Liver (tissue), 9 donors: Measurements from ENCODE around the gene FCRL5. TPM values are rescaled to one million over a fixed set of nuclear protein-coding genes. Genes with fewer than 3 reads are reported as not detected.

Source experiments
- DNase-seq: peaks from one replicate; pipeline ENCODE4 v3.0.0-alpha.2; 2017; ENCODE audit warnings: low spot score
- H3K27ac ChIP-seq, 2 donors: one replicate each; pipeline ENCODE4 v1.7.0; 2013; ENCODE audit warnings: inconsistent platforms in 2 of 2, low read length in 2 of 2, control low read depth in 1 of 2, low read depth in 1 of 2, mild to moderate bottlenecking in 1 of 2
- H3K27me3 ChIP-seq, 4 donors: one replicate each; pipeline versions ENCODE4 v1.6.1 to v1.7.0; 2013; ENCODE audit warnings: low read length in 3 of 4, inconsistent platforms in 1 of 4, mild to moderate bottlenecking in 1 of 4, moderate library complexity in 1 of 4; ENCODE audit not compliant: control insufficient read depth in 4 of 4, insufficient read depth in 4 of 4
- H3K36me3 ChIP-seq, 4 donors: one replicate each; pipeline versions ENCODE4 v1.6.1 to v1.7.0; 2013; ENCODE audit warnings: low read length in 3 of 4, mild to moderate bottlenecking in 3 of 4, low read depth in 1 of 4, moderate library complexity in 1 of 4; ENCODE audit not compliant: control insufficient read depth in 4 of 4, insufficient read depth in 3 of 4
- H3K4me1 ChIP-seq, 4 donors: one replicate each; pipeline versions ENCODE4 v1.6.1 to v1.7.0; 2013; ENCODE audit warnings: low read length in 3 of 4, mild to moderate bottlenecking in 3 of 4, moderate library complexity in 1 of 4; ENCODE audit not compliant: control insufficient read depth in 4 of 4, insufficient read depth in 4 of 4
- H3K4me3 ChIP-seq, 3 donors: one replicate each; pipeline versions ENCODE4 v1.6.1 to v1.7.0; 2013; ENCODE audit warnings: low read length in 3 of 3, control low read depth in 1 of 3, low read depth in 1 of 3, mild to moderate bottlenecking in 1 of 3
- H3K9ac ChIP-seq, 2 donors: one replicate each; pipeline ENCODE4 v1.7.0; 2013; ENCODE audit warnings: low read length in 2 of 2, mild to moderate bottlenecking in 2 of 2, moderate library complexity in 2 of 2, control low read depth in 1 of 2, low read depth in 1 of 2
- H3K9me3 ChIP-seq, 4 donors: one replicate each; pipeline versions ENCODE4 v1.6.1 to v1.7.0; 2013; ENCODE audit warnings: low read length in 3 of 4; ENCODE audit not compliant: control insufficient read depth in 4 of 4
- EGR1 ChIP-seq, 2 donors: IDR thresholded peaks; 2 replicates each; pipeline ENCODE4 v1.6.1; 2016 to 2018; ENCODE audit warnings: antibody characterized with exemption in 2 of 2, low read depth in 2 of 2
- FOXA1 ChIP-seq: IDR thresholded peaks from 2 replicates; pipeline ENCODE4 v1.6.1; 2016; ENCODE audit warnings: antibody characterized with exemption
- FOXA2 ChIP-seq: IDR thresholded peaks from 2 replicates; pipeline ENCODE4 v1.6.1; 2016; ENCODE audit warnings: antibody characterized with exemption
- GABPA ChIP-seq, 2 donors: IDR thresholded peaks in 1 of 2; conservative IDR thresholded peaks in 1 of 2; 2 replicates each; pipeline ENCODE4 v1.6.1; 2016; ENCODE audit warnings: antibody characterized with exemption in 2 of 2, mild to moderate bottlenecking in 1 of 2, moderate library complexity in 1 of 2
- HNF4A ChIP-seq, 2 donors: conservative IDR thresholded peaks; 2 replicates each; pipeline ENCODE4 v1.6.1; 2016; ENCODE audit warnings: antibody characterized with exemption in 2 of 2, mild to moderate bottlenecking in 2 of 2
- HNF4G ChIP-seq: IDR thresholded peaks from 2 replicates; pipeline ENCODE4 v1.6.1; 2016; ENCODE audit warnings: antibody characterized with exemption
- JUND ChIP-seq, 2 donors: IDR thresholded peaks; 2 replicates each; pipeline ENCODE4 v1.6.1; 2016; ENCODE audit warnings: antibody characterized with exemption in 2 of 2
- NR2F2 ChIP-seq: IDR thresholded peaks from 2 replicates; pipeline ENCODE4 v1.6.1; 2016; ENCODE audit warnings: antibody characterized with exemption
- RAD21 ChIP-seq, 2 donors: IDR thresholded peaks; 2 replicates each; pipeline ENCODE4 v1.6.1; 2016; ENCODE audit warnings: antibody characterized with exemption in 2 of 2, mild to moderate bottlenecking in 2 of 2
- RXRA ChIP-seq, 2 donors: IDR thresholded peaks; 2 replicates each; pipeline ENCODE4 v1.6.1; 2017 to 2018; ENCODE audit warnings: antibody characterized with exemption in 2 of 2, mild to moderate bottlenecking in 1 of 2
- SP1 ChIP-seq: IDR thresholded peaks from 2 replicates; pipeline ENCODE4 v1.6.1; 2018; ENCODE audit warnings: antibody characterized with exemption, mild to moderate bottlenecking
- TAF1 ChIP-seq: conservative IDR thresholded peaks from 2 replicates; pipeline ENCODE4 v1.6.1; 2016; ENCODE audit warnings: antibody characterized with exemption, mild to moderate bottlenecking
- YY1 ChIP-seq: IDR thresholded peaks from 2 replicates; pipeline ENCODE4 v1.6.1; 2016; ENCODE audit warnings: antibody characterized with exemption, mild to moderate bottlenecking
- WGBS: extraction: QIAGEN DNeasy Blood & Tissue Kit; methylation state at CpG from one replicate; pipeline ENCODE4 v1.1.7; 2013; 5-methylcytosine and 5-hydroxymethylcytosine counted together
- polyA plus RNA-seq, 2 donors: library from polyadenylated mRNA; stranded (reverse) in 1 of 2; unstranded in 1 of 2; fragments of 200-250 nt in 1 of 2; fragments of >200 nt in 1 of 2; fragmentation: Nextera tagmentation in 1 of 2; extraction: Ambion mirVana in 1 of 2; gene quantifications; one replicate each; pipeline versions ENCODE4 v1.2.1 to v1.2.3, GENCODE V29; 2013 to 2015
- total RNA-seq, 2 donors: library from RNA; depleted of rRNA; stranded (reverse); fragments of >200 nt; gene quantifications; one replicate each; pipeline ENCODE4 v1.2.3, GENCODE V29; 2014
- TF ChIP-seq, protein P1 (sequence below): fragments of 150-350 bp; IDR thresholded peaks from 2 replicates; pipeline ENCODE4 v1.5.1; 2017; ENCODE audit warnings: improper control_type of control experiment, low read depth, low read length; ENCODE audit not compliant: missing input control
- TF ChIP-seq, protein P2 (sequence below): IDR thresholded peaks from 2 replicates; pipeline ENCODE4 v1.6.1; 2016; ENCODE audit warnings: antibody characterized with exemption
- TF ChIP-seq, protein P3 (sequence below): IDR thresholded peaks from 2 replicates; pipeline ENCODE4 v1.6.1; 2016; ENCODE audit warnings: antibody characterized with exemption
- TF ChIP-seq, protein P4 (sequence below): IDR thresholded peaks from 2 replicates; pipeline ENCODE4 v1.6.1; 2016; ENCODE audit warnings: antibody characterized with exemption
- TF ChIP-seq, protein P5 (sequence below): IDR thresholded peaks from 2 replicates; pipeline ENCODE4 v1.6.1; 2016; ENCODE audit warnings: antibody characterized with exemption, mild to moderate bottlenecking
- donor health status: healthy.
- donor health status: healthy.
- donor health status: healthy.
- donor health status: healthy.
- donor health status: healthy.

The FCRL5 gene
- total and polyA plus RNA-seq, 4 donors: 0.10 to 0.72 (median 0.52) TPM

DNA sequence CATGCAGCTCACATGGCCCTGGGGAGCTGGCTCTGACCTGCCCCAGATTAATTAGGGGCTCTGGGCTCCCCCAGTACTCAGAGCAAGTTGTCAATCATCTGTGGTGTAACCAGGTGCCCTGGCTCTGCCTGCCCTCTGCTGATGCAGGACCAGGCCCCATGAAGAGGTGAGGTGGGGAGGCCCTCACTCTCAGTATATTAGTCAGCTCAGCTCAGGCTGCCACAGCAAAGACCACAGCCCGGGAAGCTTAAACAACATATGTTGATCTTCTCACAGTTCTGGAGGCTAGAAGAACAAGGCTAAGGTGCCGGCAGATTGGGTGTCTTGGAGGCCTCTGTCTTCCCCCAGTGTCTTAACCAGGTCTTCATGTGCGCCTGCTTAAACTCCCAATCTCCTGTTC, 66.5 kb downstream of the FCRL5 start:
- WGBS: 91% methylated on average over 3 of the region's 3 CpGs
- TF ChIP-seq, protein P1, sequence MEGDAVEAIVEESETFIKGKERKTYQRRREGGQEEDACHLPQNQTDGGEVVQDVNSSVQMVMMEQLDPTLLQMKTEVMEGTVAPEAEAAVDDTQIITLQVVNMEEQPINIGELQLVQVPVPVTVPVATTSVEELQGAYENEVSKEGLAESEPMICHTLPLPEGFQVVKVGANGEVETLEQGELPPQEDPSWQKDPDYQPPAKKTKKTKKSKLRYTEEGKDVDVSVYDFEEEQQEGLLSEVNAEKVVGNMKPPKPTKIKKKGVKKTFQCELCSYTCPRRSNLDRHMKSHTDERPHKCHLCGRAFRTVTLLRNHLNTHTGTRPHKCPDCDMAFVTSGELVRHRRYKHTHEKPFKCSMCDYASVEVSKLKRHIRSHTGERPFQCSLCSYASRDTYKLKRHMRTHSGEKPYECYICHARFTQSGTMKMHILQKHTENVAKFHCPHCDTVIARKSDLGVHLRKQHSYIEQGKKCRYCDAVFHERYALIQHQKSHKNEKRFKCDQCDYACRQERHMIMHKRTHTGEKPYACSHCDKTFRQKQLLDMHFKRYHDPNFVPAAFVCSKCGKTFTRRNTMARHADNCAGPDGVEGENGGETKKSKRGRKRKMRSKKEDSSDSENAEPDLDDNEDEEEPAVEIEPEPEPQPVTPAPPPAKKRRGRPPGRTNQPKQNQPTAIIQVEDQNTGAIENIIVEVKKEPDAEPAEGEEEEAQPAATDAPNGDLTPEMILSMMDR: no peak
- TF ChIP-seq RXRA (IDR thresholded peaks at IDR 0.05) (no peak), EGR1 (IDR thresholded peaks at IDR 0.05; ENCODE audit: low read depth in 2 of 2) (no peak), FOXA2 (no peak), YY1 (no peak), GABPA (IDR thresholded peaks at IDR 0.05 in 1 of 2, conservative IDR thresholded peaks at IDR 0.05 in 1 of 2) (no peak), HNF4A (conservative IDR thresholded peaks at IDR 0.05) (no peak), HNF4G (no peak), RAD21 (IDR thresholded peaks at IDR 0.05) (no peak), NR2F2 (no peak), JUND (IDR thresholded peaks at IDR 0.05) (no peak)
- TF ChIP-seq, protein P2, sequence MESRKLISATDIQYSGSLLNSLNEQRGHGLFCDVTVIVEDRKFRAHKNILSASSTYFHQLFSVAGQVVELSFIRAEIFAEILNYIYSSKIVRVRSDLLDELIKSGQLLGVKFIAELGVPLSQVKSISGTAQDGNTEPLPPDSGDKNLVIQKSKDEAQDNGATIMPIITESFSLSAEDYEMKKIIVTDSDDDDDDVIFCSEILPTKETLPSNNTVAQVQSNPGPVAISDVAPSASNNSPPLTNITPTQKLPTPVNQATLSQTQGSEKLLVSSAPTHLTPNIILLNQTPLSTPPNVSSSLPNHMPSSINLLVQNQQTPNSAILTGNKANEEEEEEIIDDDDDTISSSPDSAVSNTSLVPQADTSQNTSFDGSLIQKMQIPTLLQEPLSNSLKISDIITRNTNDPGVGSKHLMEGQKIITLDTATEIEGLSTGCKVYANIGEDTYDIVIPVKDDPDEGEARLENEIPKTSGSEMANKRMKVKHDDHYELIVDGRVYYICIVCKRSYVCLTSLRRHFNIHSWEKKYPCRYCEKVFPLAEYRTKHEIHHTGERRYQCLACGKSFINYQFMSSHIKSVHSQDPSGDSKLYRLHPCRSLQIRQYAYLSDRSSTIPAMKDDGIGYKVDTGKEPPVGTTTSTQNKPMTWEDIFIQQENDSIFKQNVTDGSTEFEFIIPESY: no peak
- TF ChIP-seq, protein P3, sequence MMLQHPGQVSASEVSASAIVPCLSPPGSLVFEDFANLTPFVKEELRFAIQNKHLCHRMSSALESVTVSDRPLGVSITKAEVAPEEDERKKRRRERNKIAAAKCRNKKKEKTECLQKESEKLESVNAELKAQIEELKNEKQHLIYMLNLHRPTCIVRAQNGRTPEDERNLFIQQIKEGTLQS: no peak

DNA sequence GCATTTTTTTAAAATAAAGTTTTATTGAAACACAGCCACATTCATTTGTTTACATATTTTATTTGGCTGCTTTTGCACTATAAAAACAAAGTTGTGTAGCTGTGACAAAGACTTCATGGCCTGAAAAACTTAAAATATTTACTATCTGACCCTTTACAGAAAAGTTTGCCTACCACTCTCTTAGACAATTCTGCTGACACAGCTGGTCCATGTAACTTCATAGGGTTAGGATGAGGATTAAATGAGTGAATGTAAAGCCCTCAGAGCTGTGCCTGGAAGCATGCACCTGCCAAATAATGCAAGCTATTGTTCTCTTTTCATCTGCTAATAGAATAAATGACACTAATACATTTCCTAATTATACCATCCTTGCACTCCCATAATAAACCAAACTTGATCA, 67.7 kb downstream of the FCRL5 start:
- H3K9me3 ChIP-seq: no peaks in the 10 kb centered on the region
- no peak overlapping the region for H3K4me3 ChIP-seq
- no peaks in the 10 kb centered on the region for H3K4me1 ChIP-seq
- H3K27ac ChIP-seq: no peak overlapping the region
- no peak overlapping the region for H3K9ac ChIP-seq
- no peaks in the 10 kb centered on the region for H3K27me3 ChIP-seq
- TF ChIP-seq HNF4A (conservative IDR thresholded peaks at IDR 0.05): no peak
- TF ChIP-seq NR2F2: no peak
- TF ChIP-seq GABPA (IDR thresholded peaks at IDR 0.05 in 1 of 2, conservative IDR thresholded peaks at IDR 0.05 in 1 of 2): no peak
- TF ChIP-seq RXRA (IDR thresholded peaks at IDR 0.05): no peak
- TF ChIP-seq, protein P4, sequence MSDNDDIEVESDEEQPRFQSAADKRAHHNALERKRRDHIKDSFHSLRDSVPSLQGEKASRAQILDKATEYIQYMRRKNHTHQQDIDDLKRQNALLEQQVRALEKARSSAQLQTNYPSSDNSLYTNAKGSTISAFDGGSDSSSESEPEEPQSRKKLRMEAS: no peak
- TF ChIP-seq TAF1: no peak
- TF ChIP-seq SP1: no peak
- TF ChIP-seq, protein P1: no peak
- TF ChIP-seq FOXA2: no peak
- TF ChIP-seq, protein P5, sequence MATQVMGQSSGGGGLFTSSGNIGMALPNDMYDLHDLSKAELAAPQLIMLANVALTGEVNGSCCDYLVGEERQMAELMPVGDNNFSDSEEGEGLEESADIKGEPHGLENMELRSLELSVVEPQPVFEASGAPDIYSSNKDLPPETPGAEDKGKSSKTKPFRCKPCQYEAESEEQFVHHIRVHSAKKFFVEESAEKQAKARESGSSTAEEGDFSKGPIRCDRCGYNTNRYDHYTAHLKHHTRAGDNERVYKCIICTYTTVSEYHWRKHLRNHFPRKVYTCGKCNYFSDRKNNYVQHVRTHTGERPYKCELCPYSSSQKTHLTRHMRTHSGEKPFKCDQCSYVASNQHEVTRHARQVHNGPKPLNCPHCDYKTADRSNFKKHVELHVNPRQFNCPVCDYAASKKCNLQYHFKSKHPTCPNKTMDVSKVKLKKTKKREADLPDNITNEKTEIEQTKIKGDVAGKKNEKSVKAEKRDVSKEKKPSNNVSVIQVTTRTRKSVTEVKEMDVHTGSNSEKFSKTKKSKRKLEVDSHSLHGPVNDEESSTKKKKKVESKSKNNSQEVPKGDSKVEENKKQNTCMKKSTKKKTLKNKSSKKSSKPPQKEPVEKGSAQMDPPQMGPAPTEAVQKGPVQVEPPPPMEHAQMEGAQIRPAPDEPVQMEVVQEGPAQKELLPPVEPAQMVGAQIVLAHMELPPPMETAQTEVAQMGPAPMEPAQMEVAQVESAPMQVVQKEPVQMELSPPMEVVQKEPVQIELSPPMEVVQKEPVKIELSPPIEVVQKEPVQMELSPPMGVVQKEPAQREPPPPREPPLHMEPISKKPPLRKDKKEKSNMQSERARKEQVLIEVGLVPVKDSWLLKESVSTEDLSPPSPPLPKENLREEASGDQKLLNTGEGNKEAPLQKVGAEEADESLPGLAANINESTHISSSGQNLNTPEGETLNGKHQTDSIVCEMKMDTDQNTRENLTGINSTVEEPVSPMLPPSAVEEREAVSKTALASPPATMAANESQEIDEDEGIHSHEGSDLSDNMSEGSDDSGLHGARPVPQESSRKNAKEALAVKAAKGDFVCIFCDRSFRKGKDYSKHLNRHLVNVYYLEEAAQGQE: no peak
- TF ChIP-seq, protein P2: no peak
- TF ChIP-seq HNF4G: no peak
- TF ChIP-seq, protein P3: no peak
- TF ChIP-seq JUND (IDR thresholded peaks at IDR 0.05): no peak
- TF ChIP-seq FOXA1: no peak
- TF ChIP-seq EGR1 (IDR thresholded peaks at IDR 0.05; ENCODE audit: low read depth in 2 of 2): no peak
- no peak for TF ChIP-seq YY1
- TF ChIP-seq RAD21 (IDR thresholded peaks at IDR 0.05): no peak
- DNase-seq: no peak
- H3K36me3 ChIP-seq: no peaks in the 10 kb centered on the region

More for the DNA sequence above, 66.5 kb downstream of the FCRL5 start:
- Histone ChIP-seq H3K9me3 (no peaks in the 10 kb centered on the region), H3K27ac (no peak overlapping the region), H3K9ac (no peak overlapping the region), H3K27me3 (no peaks in the 10 kb centered on the region), H3K36me3 (no peaks in the 10 kb centered on the region), H3K4me1 (no peaks in the 10 kb centered on the region), H3K4me3 (no peak overlapping the region)
- DNase-seq: no peak
